Measurements from ENCODE around the gene TPPP2.
A peak's percentile ranks its signal among the peaks of the same experiment; 100 is the strongest.

TPPP2 gene

DNA sequence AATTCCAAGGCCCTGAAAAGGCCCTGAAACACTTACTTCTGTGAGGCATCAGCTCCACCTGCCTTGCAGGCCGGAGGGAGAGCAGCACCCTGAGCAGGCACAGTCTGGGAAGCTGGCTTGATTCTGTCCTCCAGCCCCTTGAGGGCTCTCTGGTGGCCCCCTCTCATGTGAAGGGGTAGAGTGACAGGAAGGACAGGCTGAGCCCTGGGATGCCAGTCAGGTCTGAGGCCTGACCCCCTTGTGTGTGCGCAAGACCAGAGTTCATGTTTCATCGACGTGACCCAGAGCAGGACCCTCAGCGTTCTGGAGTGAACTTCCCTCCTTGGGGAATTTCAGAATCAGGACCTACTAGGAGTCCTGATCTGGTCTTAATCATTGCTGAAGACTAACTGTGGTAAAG, 28.9 kb downstream of the TPPP2 start:
- Histone ChIP-seq H2AK5ac (ENCODE audit: low read depth, low read length) (no peak overlapping the region), H3K18ac (ENCODE audit: low read length) (peak overlapping the region; percentile 2), H2AFZ (ENCODE audit: low read length) (no peak overlapping the region), H3K27me3 (ENCODE audit: control insufficient read depth in 3 of 3, insufficient read depth in 3 of 3, low read depth in 1 of 3, low read length in 3 of 3) (peaks cover 0 to 26% (median 0%) of the 10 kb centered on the region in 3 experiments), H2BK5ac (ENCODE audit: low read length) (no peak overlapping the region), H3K27ac (replicated peaks; ENCODE audit: low read length) (no peak overlapping the region), H3K79me1 (ENCODE audit: low read depth, low read length) (no peaks in the 10 kb centered on the region), H2BK120ac (ENCODE audit: low read depth, low read length) (no peak overlapping the region), H3K9me3 (replicated peaks in 1 of 2; ENCODE audit: control insufficient read depth in 2 of 2, insufficient read depth in 1 of 2, low read depth in 1 of 2, low read length in 2 of 2) (no peaks in the 10 kb centered on the region), H2BK15ac (ENCODE audit: low read length) (no peak overlapping the region), H3K9ac (ENCODE audit: low read depth, low read length, poor library complexity) (no peak overlapping the region), H3K14ac (ENCODE audit: low read length) (no peak overlapping the region), H3K4me3 (ENCODE audit: low read length in 2 of 2) (no peak overlapping the region), H3K4me1 (ENCODE audit: control insufficient read depth in 2 of 2, insufficient read depth in 1 of 2, low read depth in 1 of 2, low read length in 2 of 2) (peaks cover 4 to 9% of the 10 kb centered on the region in 2 donors), H3K4ac (ENCODE audit: low read length) (no peak overlapping the region), H3K23ac (ENCODE audit: low read depth, low read length, poor library complexity) (peak overlapping the region; percentile 5), H3K36me3 (replicated peaks in 1 of 2; ENCODE audit: control insufficient read depth in 2 of 2, insufficient read depth in 2 of 2, low read length in 2 of 2) (no peaks in the 10 kb centered on the region), H4K8ac (ENCODE audit: low read depth, low read length) (no peak overlapping the region), H4K91ac (ENCODE audit: low read depth, low read length, poor library complexity) (no peak overlapping the region), H2BK12ac (ENCODE audit: low read length) (no peak overlapping the region), H3K4me2 (ENCODE audit: insufficient read depth, low read length, poor library complexity, severe bottlenecking) (no peak overlapping the region)
- DNase-seq (ENCODE audit: low spot score) = no peak
- no CpG with 5 or more reads among the region's 5 CpGs for WGBS, 2 donors (ENCODE audit: extremely low coverage in 2 of 2, insufficient read length in 2 of 2, insufficient replicate concordance in 1 of 2)

DNA sequence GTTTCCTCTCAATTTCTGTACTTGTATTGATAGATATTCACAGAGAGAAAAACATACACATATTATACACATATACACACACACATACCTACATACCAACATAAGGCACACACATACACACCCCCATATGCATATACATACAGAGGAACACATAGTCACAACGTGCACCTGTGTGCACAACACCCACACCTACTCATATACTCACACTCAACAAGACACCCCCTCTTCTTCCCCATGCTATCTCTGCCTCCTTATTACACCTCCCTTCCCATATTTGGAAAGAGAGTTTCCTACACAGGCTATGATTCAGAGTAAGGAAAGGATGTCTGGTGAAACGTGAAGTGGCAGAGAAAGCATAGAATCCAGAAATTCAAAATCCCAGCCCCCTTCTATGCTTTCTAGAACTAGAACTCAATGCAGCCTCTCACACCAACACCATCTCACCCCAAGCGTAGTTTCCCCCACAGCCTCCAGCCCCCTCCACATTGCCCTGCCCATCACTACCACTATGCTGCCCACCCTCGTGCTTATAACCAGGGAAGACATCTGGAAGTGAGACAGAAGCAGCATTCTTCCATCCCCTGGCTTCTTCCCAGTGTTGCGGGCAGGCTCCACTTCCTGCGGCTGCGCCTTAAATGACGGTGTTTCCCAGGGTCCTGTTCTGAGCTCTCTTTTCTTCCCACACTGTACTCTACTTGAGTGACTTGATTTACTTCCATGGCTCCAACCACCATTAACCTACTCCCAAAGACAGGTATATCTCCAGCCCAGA, 30.0 kb downstream of the TPPP2 start:
- Histone ChIP-seq H2AFZ (ENCODE audit: low read length) (no peak overlapping the region), H3K4me3 (ENCODE audit: low read length in 2 of 2) (no peak overlapping the region), H3K4ac (ENCODE audit: low read length) (no peak overlapping the region), H2BK15ac (ENCODE audit: low read length) (no peak overlapping the region), H2BK5ac (ENCODE audit: low read length) (no peak overlapping the region), H3K18ac (ENCODE audit: low read length) (no peak overlapping the region), H3K4me1 (ENCODE audit: control insufficient read depth in 2 of 2, insufficient read depth in 1 of 2, low read depth in 1 of 2, low read length in 2 of 2) (peaks cover 4 to 9% of the 10 kb centered on the region in 2 donors), H3K79me1 (ENCODE audit: low read depth, low read length) (no peaks in the 10 kb centered on the region), H3K27ac (replicated peaks; ENCODE audit: low read length) (no peak overlapping the region), H2BK12ac (ENCODE audit: low read length) (no peak overlapping the region), H4K8ac (ENCODE audit: low read depth, low read length) (no peak overlapping the region), H3K27me3 (ENCODE audit: control insufficient read depth in 3 of 3, insufficient read depth in 3 of 3, low read depth in 1 of 3, low read length in 3 of 3) (peaks cover 0 to 20% (median 0%) of the 10 kb centered on the region in 3 experiments), H3K4me2 (ENCODE audit: insufficient read depth, low read length, poor library complexity, severe bottlenecking) (no peak overlapping the region), H3K9ac (ENCODE audit: low read depth, low read length, poor library complexity) (no peak overlapping the region), H3K14ac (ENCODE audit: low read length) (no peak overlapping the region), H2BK120ac (ENCODE audit: low read depth, low read length) (no peak overlapping the region), H2AK5ac (ENCODE audit: low read depth, low read length) (no peak overlapping the region), H3K9me3 (replicated peaks in 1 of 2; ENCODE audit: control insufficient read depth in 2 of 2, insufficient read depth in 1 of 2, low read depth in 1 of 2, low read length in 2 of 2) (no peaks in the 10 kb centered on the region), H4K91ac (ENCODE audit: low read depth, low read length, poor library complexity) (no peak overlapping the region), H3K23ac (ENCODE audit: low read depth, low read length, poor library complexity) (no peak overlapping the region), H3K36me3 (replicated peaks in 1 of 2; ENCODE audit: control insufficient read depth in 2 of 2, insufficient read depth in 2 of 2, low read length in 2 of 2) (no peaks in the 10 kb centered on the region)
- no CpG with 5 or more reads among the region's 8 CpGs for WGBS, 2 donors (ENCODE audit: extremely low coverage in 2 of 2, insufficient read length in 2 of 2, insufficient replicate concordance in 1 of 2)
- no peak for DNase-seq (ENCODE audit: low spot score)

DNA sequence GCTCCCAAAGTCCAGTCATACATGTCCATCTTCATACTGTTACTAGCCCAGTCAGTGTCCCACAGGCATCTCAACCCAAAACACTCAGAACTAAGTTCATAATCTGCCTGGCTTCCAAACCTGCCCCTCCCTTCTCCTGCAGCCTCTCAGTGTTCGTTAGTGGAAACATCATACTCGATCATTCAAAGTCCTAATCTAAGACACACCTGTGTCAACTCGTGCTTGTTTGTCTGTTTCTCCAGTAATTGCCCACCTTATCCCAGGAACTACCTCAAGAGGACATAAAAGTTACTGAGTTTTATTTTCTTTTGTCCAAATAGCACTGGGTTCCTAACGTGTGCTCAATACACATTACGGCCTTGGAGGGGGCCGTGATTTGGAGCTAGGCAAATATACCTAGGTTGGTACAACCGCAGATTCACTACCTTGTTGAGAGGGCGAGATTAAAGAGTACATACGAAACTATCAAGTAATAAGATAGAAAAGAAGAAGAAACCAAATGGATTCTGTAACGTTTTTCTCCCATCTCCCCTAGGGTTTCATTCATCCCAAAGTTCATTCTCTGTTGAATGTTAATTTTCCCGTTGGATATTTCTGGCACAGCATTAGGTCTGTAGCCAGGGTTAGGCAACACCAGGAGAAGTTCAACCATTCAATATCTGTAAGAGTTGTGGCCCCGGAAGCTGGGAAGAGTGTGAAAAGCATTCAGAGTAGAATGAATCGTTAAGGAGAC, 30.8 kb downstream of the TPPP2 start:
- H3K9me3 ChIP-seq (replicated peaks in 1 of 2; ENCODE audit: control insufficient read depth in 2 of 2, insufficient read depth in 1 of 2, low read depth in 1 of 2, low read length in 2 of 2) = no peaks in the 10 kb centered on the region
- H3K4me3 ChIP-seq (ENCODE audit: low read length in 2 of 2) = no peak overlapping the region
- no peak overlapping the region for H2AK5ac ChIP-seq (ENCODE audit: low read depth, low read length)
- no peak overlapping the region for H3K23ac ChIP-seq (ENCODE audit: low read depth, low read length, poor library complexity)
- H3K4me2 ChIP-seq (ENCODE audit: insufficient read depth, low read length, poor library complexity, severe bottlenecking) = no peak overlapping the region
- H2BK15ac ChIP-seq (ENCODE audit: low read length) = no peak overlapping the region
- H3K27ac ChIP-seq (replicated peaks; ENCODE audit: low read length) = no peak overlapping the region
- no peaks in the 10 kb centered on the region for H3K79me1 ChIP-seq (ENCODE audit: low read depth, low read length)
- no peak for DNase-seq (ENCODE audit: low spot score)
- H4K8ac ChIP-seq (ENCODE audit: low read depth, low read length) = no peak overlapping the region
- no peak overlapping the region for H2BK120ac ChIP-seq (ENCODE audit: low read depth, low read length)
- no peak overlapping the region for H3K9ac ChIP-seq (ENCODE audit: low read depth, low read length, poor library complexity)
- no peak overlapping the region for H2BK5ac ChIP-seq (ENCODE audit: low read length)
- no peak overlapping the region for H3K18ac ChIP-seq (ENCODE audit: low read length)
- no peak overlapping the region for H3K4ac ChIP-seq (ENCODE audit: low read length)
- no peaks in the 10 kb centered on the region for H3K36me3 ChIP-seq (replicated peaks in 1 of 2; ENCODE audit: control insufficient read depth in 2 of 2, insufficient read depth in 2 of 2, low read length in 2 of 2)
- peaks cover 4 to 9% of the 10 kb centered on the region in 2 donors for H3K4me1 ChIP-seq (ENCODE audit: control insufficient read depth in 2 of 2, insufficient read depth in 1 of 2, low read depth in 1 of 2, low read length in 2 of 2)
- H4K91ac ChIP-seq (ENCODE audit: low read depth, low read length, poor library complexity) = no peak overlapping the region
- H2BK12ac ChIP-seq (ENCODE audit: low read length) = no peak overlapping the region
- WGBS, 2 donors (ENCODE audit: extremely low coverage in 2 of 2, insufficient read length in 2 of 2, insufficient replicate concordance in 1 of 2) = no CpG with 5 or more reads among the region's 13 CpGs
- peaks cover 0 to 13% (median 0%) of the 10 kb centered on the region in 3 experiments for H3K27me3 ChIP-seq (ENCODE audit: control insufficient read depth in 3 of 3, insufficient read depth in 3 of 3, low read depth in 1 of 3, low read length in 3 of 3)
- no peak overlapping the region for H3K14ac ChIP-seq (ENCODE audit: low read length)
- H2AFZ ChIP-seq (ENCODE audit: low read length) = no peak overlapping the region

DNA sequence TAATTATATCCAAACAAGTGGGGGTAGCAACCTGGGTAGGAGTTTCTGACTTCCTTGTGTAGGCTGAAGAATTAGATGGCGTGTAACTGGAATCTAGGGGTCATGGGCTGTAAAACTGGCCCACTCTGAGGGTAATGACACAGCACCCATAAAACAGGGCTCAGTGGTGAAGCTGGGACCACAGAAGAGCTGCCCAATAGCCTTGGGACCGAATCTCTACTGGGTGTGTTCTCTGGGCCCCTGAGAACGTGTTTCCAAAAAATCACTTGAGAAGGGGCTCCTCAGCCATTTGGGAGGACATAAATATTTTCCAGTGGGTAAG, 31.3 kb downstream of the TPPP2 start:
- H2BK5ac ChIP-seq (ENCODE audit: low read length) = no peak overlapping the region
- H3K14ac ChIP-seq (ENCODE audit: low read length) = no peak overlapping the region
- H4K91ac ChIP-seq (ENCODE audit: low read depth, low read length, poor library complexity) = no peak overlapping the region
- DNase-seq (ENCODE audit: low spot score) = no peak
- H3K4me3 ChIP-seq (ENCODE audit: low read length in 2 of 2) = no peak overlapping the region
- no peak overlapping the region for H2BK15ac ChIP-seq (ENCODE audit: low read length)
- no peak overlapping the region for H3K9ac ChIP-seq (ENCODE audit: low read depth, low read length, poor library complexity)
- H3K4me1 ChIP-seq (ENCODE audit: control insufficient read depth in 2 of 2, insufficient read depth in 1 of 2, low read depth in 1 of 2, low read length in 2 of 2) = peaks cover 4 to 9% of the 10 kb centered on the region in 2 donors
- no peak overlapping the region for H4K8ac ChIP-seq (ENCODE audit: low read depth, low read length)
- no peak overlapping the region for H3K23ac ChIP-seq (ENCODE audit: low read depth, low read length, poor library complexity)
- H3K18ac ChIP-seq (ENCODE audit: low read length) = no peak overlapping the region
- no peaks in the 10 kb centered on the region for H3K36me3 ChIP-seq (replicated peaks in 1 of 2; ENCODE audit: control insufficient read depth in 2 of 2, insufficient read depth in 2 of 2, low read length in 2 of 2)
- H2AFZ ChIP-seq (ENCODE audit: low read length) = no peak overlapping the region
- no peak overlapping the region for H2BK12ac ChIP-seq (ENCODE audit: low read length)
- no peaks in the 10 kb centered on the region for H3K79me1 ChIP-seq (ENCODE audit: low read depth, low read length)
- H3K27me3 ChIP-seq (ENCODE audit: control insufficient read depth in 3 of 3, insufficient read depth in 3 of 3, low read depth in 1 of 3, low read length in 3 of 3) = peaks cover 0 to 13% (median 0%) of the 10 kb centered on the region in 3 experiments
- no peak overlapping the region for H2BK120ac ChIP-seq (ENCODE audit: low read depth, low read length)
- no peak overlapping the region for H2AK5ac ChIP-seq (ENCODE audit: low read depth, low read length)
- no CpG with 5 or more reads among the region's 3 CpGs for WGBS, 2 donors (ENCODE audit: extremely low coverage in 2 of 2, insufficient read length in 2 of 2, insufficient replicate concordance in 1 of 2)
- no peaks in the 10 kb centered on the region for H3K9me3 ChIP-seq (replicated peaks in 1 of 2; ENCODE audit: control insufficient read depth in 2 of 2, insufficient read depth in 1 of 2, low read depth in 1 of 2, low read length in 2 of 2)
- no peak overlapping the region for H3K27ac ChIP-seq (replicated peaks; ENCODE audit: low read length)
- H3K4me2 ChIP-seq (ENCODE audit: insufficient read depth, low read length, poor library complexity, severe bottlenecking) = no peak overlapping the region
- no peak overlapping the region for H3K4ac ChIP-seq (ENCODE audit: low read length)

Data from neuronal stem cell (in vitro differentiated cells).